ENCODE measurements around the gene PKD2L1. TPM values are rescaled to one million over a fixed set of nuclear protein-coding genes. Genes with fewer than 3 reads are reported as not detected.

PKD2L1 gene
- total and polyA plus RNA-seq, 2 of the 8 experiments (the other 6 are each of a cell fraction or from before 2014, with no cell fraction given): 0.20 to 0.33 TPM

- no peak for TF ChIP-seq RFX5 (IDR thresholded peaks at IDR 0.05; ENCODE audit: borderline replicate concordance, low read depth, low read length)
- TF ChIP-seq RAD21 (IDR thresholded peaks at IDR 0.05 in 1 of 2, conservative IDR thresholded peaks at IDR 0.05 in 1 of 2; ENCODE audit: low read depth in 2 of 2, low read length in 2 of 2): no peak
- no peak for TF ChIP-seq TBP (IDR thresholded peaks at IDR 0.05; ENCODE audit: low read depth, low read length)
- no peak for TF ChIP-seq NRF1 (IDR thresholded peaks at IDR 0.05; ENCODE audit: low read depth, low read length)
- TF ChIP-seq EZH2 (IDR thresholded peaks at IDR 0.05; ENCODE audit: low read depth, low read length, severe bottlenecking): no peak
Observed at GRCh38 chr10:100340948-100341847, 11.2 kb upstream of the PKD2L1 start (continued).

Data from H1 (cell line).